BE2C (cell line): ENCODE results near the gene PTPRG.
"Not testable (repeated sequence)": the region's sequence is repeated elsewhere in the genome, so short reads cannot be mapped to it uniquely, and the experiment has no call there.

Experiments used
- DNase-seq: peaks from one replicate; pipeline ENCODE4 v3.0.0-alpha.2; 2020
- H3K27me3 ChIP-seq: fragments of 250-450 bp; sonication (Bioruptor Pico); 2 replicates; pipeline ENCODE4 v1.5.1; 2020; ENCODE audit warnings: mild to moderate bottlenecking
- H3K36me3 ChIP-seq: fragments of 250-450 bp; sonication (Bioruptor Pico); 2 replicates; pipeline ENCODE4 v1.5.1; 2020; ENCODE audit warnings: mild to moderate bottlenecking
- H3K4me1 ChIP-seq: fragments of 250-450 bp; sonication (Bioruptor Pico); 2 replicates; pipeline ENCODE4 v1.5.1; 2020
- H3K4me3 ChIP-seq: 2 replicates; pipeline ENCODE4 v1.5.1; 2011; ENCODE audit warnings: low read depth, low read length
- H3K9me3 ChIP-seq: fragments of 250-450 bp; sonication (Bioruptor Pico); 2 replicates; pipeline ENCODE4 v1.5.1; 2020
- CTCF ChIP-seq: IDR thresholded peaks from 2 replicates; pipeline ENCODE4 v1.5.1; 2012; ENCODE audit warnings: mild to moderate bottlenecking, low read depth, low read length

Gene PTPRG

DNA sequence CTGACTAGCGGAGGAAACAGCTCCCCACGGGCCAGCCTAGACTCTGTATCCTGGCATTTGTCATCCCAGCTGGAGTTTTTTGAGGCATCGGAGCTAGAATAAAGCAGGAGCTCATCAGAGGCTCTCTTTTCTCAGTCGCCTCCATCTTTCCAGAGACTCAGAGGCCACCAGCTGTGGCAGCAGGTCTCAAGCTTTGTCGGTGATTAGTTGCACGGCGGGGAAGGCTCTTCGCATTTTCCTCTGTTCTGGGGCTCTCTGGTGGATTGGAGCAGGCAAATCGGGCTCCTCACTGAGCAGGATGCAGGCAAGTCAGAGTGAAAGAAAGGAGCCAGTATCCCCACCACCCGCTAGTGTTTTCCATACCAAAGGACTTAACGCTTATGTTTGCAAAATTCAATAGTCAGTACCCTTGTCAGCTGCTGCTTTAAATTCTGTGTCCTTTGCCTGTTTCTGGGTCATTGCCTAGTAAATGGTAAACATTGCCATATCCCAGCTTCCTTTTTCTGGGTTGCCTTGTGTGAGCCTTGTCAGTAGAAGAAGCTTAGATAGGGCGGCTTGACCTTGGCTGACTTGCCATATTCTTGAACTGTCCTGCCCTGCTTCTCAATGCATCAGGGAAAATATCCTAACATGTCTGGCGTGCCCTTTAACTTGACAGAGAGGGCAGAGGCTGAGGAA lies 127.1 kb downstream of the PTPRG start:
- Histone ChIP-seq H3K9me3 (no peaks in the 10 kb centered on the region), H3K4me3 (no peak overlapping the region), H3K4me1 (no peaks in the 10 kb centered on the region), H3K36me3 (no peaks in the 10 kb centered on the region), H3K27me3 (peaks cover 6% of the 10 kb centered on the region; the same call in 1 of the 2 replicates)
- no peak for DNase-seq
- TF ChIP-seq CTCF: no peak

DNA sequence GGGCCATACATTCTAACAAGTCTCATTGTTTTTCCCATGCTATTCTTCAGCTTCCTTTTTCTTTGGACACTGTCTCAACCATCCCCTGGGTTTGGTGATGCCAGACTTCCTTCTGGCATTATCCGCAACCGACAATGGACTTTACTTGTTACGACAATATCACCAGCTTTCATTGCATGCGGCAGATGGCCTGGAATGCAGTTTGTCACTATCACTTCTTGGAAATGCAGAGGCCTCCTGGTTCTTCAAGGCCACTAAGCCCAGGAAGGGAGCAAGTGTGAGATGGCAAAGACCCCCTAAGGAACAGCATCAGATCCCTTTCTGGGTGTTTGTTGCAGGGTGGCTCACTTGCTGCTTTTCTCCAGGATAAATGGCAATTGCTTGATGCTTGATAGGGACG lies 128.6 kb downstream of the PTPRG start:
- Histone ChIP-seq H3K27me3 (peaks cover 8% of the 10 kb centered on the region; the same call in 1 of the 2 replicates), H3K4me3 (no peak overlapping the region), H3K36me3 (no peaks in the 10 kb centered on the region), H3K4me1 (no peaks in the 10 kb centered on the region), H3K9me3 (no peaks in the 10 kb centered on the region)
- DNase-seq: no peak
- no peak for TF ChIP-seq CTCF

DNA sequence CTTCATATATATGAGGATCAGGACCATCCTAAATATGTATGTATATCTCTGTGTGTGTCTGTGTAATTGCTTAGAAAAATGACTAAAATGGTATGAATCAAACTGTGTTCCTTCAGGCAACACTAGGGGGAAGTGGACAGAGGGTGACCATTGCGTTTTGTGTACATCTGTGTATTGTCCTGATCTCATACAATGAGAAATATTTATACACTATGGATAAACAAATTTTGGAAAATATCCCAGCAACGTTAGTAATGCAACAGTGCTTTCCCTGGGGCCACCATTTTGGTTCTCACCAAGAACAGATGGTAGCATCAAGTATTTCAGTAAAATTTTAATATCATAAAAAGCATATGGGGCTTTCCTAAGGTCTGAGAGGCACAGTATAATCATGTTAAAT lies 130.1 kb downstream of the PTPRG start:
- Histone ChIP-seq H3K9me3 (no peaks in the 10 kb centered on the region), H3K4me3 (no peak overlapping the region), H3K27me3 (peaks cover 8% of the 10 kb centered on the region; the same call in 1 of the 2 replicates), H3K36me3 (no peaks in the 10 kb centered on the region), H3K4me1 (no peaks in the 10 kb centered on the region)
- TF ChIP-seq CTCF: no peak
- DNase-seq: no peak

DNA sequence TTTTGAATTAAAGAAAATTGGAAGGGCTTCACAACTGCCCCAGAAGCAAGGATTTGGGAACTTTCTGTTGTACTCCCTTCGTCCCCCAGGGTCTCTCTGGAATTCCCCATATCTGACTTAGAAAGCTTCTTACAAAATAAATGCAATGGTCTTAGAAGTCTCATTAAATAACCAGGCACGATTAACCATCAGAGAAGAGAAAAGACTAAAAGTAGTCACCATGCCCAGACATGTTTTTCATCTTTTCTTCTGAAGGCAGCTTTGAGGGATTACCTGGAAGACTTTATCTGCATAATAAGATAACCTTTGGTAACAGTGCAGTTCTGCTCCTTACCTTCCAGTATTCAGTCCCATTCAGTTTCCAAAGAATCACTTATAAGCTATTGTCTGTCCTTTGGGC lies 135.9 kb downstream of the PTPRG start:
- no peaks in the 10 kb centered on the region for H3K9me3 ChIP-seq
- no peak overlapping the region for H3K4me3 ChIP-seq
- TF ChIP-seq CTCF: no peak
- H3K4me1 ChIP-seq: no peaks in the 10 kb centered on the region
- no peaks in the 10 kb centered on the region for H3K36me3 ChIP-seq
- H3K27me3 ChIP-seq: peaks cover 8% of the 10 kb centered on the region; the same call in 1 of the 2 replicates
- no peak for DNase-seq

DNA sequence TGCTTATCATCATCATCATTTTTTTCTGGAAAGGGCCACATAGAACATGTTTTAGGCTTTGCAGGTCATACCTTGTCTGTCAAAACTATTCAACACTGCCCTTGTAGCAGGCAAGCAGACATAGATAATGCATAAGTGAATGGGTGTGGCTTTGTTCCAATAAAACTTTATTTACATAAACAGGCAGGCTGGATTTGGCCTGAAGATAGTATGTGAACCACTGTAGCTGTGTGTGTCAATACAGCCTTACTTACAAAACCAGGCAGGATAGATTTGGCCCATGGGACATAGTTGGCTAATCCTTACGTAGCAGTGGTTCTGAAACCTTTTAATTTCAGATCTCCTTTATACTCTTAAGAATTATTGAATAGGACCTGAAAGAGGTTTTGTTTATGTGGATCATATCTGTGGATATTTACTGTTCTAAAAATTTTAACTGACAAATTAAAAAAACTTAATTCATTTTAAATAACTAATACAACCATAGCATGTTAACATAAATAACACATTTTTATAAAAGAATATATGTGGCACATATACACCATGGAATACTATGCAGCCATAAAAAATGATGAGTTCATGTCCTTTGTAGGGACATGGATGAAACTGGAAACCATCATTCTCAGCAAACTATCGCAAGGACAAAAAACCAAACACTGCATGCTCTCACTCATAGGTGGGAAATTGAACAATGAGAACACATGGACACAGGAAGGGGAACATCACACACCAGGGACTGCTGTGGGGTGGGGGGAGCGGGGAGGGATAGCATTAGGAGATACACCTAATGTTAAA lies 137.1 kb downstream of the PTPRG start:
- H3K4me1 ChIP-seq, H3K9me3 ChIP-seq, H3K27me3 ChIP-seq, H3K36me3 ChIP-seq, DNase-seq, H3K4me3 ChIP-seq: not testable (repeated sequence)

- Histone ChIP-seq H3K27me3 (no peaks in the 10 kb centered on the region), H3K36me3 (no peaks in the 10 kb centered on the region), H3K4me3 (no peak overlapping the region), H3K4me1 (no peaks in the 10 kb centered on the region), H3K9me3 (no peaks in the 10 kb centered on the region)
- no peak for DNase-seq
- no peak for TF ChIP-seq CTCF
Measured at GRCh38 chr3:61699622-61700021, 138.3 kb downstream of the PTPRG start.
